HL-60 (cell line): ENCODE data around the gene AMFR.
"Not testable (repeated sequence)": the region's sequence is repeated elsewhere in the genome, so short reads cannot be mapped to it uniquely, and the experiment has no call there.

Source experiments
- DNase-seq, 2 experiments: peaks; one replicate each; pipeline ENCODE4 v3.0.0-alpha.2; 2010 to 2020; ENCODE audit warnings: low read depth in 1 of 2, low spot score in 1 of 2
- H3K27ac ChIP-seq: fragments of 250-450 bp; sonication (Bioruptor Pico); replicated peaks from 2 replicates; pipeline ENCODE4 v1.5.1; 2020; ENCODE audit warnings: mild to moderate bottlenecking, moderate library complexity
- H3K27me3 ChIP-seq: fragments of 250-450 bp; sonication (Bioruptor Pico); 2 replicates; pipeline ENCODE4 v1.5.1; 2021; ENCODE audit warnings: mild to moderate bottlenecking, moderate library complexity; ENCODE audit not compliant: insufficient read depth, poor library complexity, severe bottlenecking
- H3K4me3 ChIP-seq: replicated peaks from 2 replicates; pipeline ENCODE4 v1.5.1; 2011; ENCODE audit warnings: mild to moderate bottlenecking, control low read depth, low read length; ENCODE audit not compliant: insufficient read depth
- GABPA ChIP-seq: IDR thresholded peaks from 2 replicates; pipeline ENCODE4 v1.6.1; 2012; ENCODE audit warnings: low read depth
- POLR2AphosphoS5 ChIP-seq: IDR thresholded peaks from 2 replicates; pipeline ENCODE4 v1.6.1; 2012; ENCODE audit warnings: low read depth
- REST ChIP-seq: IDR thresholded peaks from 2 replicates; pipeline ENCODE4 v1.6.1; 2012; ENCODE audit warnings: low read depth; ENCODE audit not compliant: insufficient replicate concordance
- SPI1 ChIP-seq: IDR thresholded peaks from 2 replicates; pipeline ENCODE4 v1.6.1; 2012; ENCODE audit warnings: low read depth, mild to moderate bottlenecking, borderline replicate concordance
- TF ChIP-seq, protein P1 (sequence below): IDR thresholded peaks from one replicate; pipeline ENCODE4 v1.5.1; 2011; ENCODE audit warnings: low read length, control low read depth, inconsistent platforms; ENCODE audit not compliant: insufficient read depth

Gene AMFR

GRCh38 chr16:56400458-56400857 lies 24.9 kb downstream of the AMFR start:
- DNase-seq, result no peak
- H3K27ac ChIP-seq, result no peak overlapping the region
- no peaks in the 10 kb centered on the region for H3K27me3 ChIP-seq
- no peak overlapping the region for H3K4me3 ChIP-seq
- TF ChIP-seq POLR2AphosphoS5, result no peak
- TF ChIP-seq, protein P1, sequence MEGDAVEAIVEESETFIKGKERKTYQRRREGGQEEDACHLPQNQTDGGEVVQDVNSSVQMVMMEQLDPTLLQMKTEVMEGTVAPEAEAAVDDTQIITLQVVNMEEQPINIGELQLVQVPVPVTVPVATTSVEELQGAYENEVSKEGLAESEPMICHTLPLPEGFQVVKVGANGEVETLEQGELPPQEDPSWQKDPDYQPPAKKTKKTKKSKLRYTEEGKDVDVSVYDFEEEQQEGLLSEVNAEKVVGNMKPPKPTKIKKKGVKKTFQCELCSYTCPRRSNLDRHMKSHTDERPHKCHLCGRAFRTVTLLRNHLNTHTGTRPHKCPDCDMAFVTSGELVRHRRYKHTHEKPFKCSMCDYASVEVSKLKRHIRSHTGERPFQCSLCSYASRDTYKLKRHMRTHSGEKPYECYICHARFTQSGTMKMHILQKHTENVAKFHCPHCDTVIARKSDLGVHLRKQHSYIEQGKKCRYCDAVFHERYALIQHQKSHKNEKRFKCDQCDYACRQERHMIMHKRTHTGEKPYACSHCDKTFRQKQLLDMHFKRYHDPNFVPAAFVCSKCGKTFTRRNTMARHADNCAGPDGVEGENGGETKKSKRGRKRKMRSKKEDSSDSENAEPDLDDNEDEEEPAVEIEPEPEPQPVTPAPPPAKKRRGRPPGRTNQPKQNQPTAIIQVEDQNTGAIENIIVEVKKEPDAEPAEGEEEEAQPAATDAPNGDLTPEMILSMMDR, result no peak
- no peak for TF ChIP-seq GABPA
- no peak for TF ChIP-seq REST
- no peak for TF ChIP-seq SPI1

- TF ChIP-seq POLR2AphosphoS5 (no peak), SPI1 (no peak), GABPA (no peak), REST (no peak)
- TF ChIP-seq, protein P1, result no peak
- Histone ChIP-seq H3K4me3 (no peak overlapping the region), H3K27ac (no peak overlapping the region), H3K27me3 (no peaks in the 10 kb centered on the region)
- no peak for DNase-seq
Observed at GRCh38 chr16:56399486-56399885, 25.9 kb downstream of the AMFR start.

GRCh38 chr16:56399047-56399446 lies 26.3 kb downstream of the AMFR start:
- H3K4me3 ChIP-seq, result no peak overlapping the region
- H3K27ac ChIP-seq, result no peak overlapping the region
- no peak for TF ChIP-seq REST
- TF ChIP-seq, protein P1, result no peak
- TF ChIP-seq GABPA, result no peak
- TF ChIP-seq SPI1, result no peak
- no peak for TF ChIP-seq POLR2AphosphoS5
- no peak for DNase-seq
- H3K27me3 ChIP-seq, result no peaks in the 10 kb centered on the region

- not testable (repeated sequence) for H3K27ac ChIP-seq, DNase-seq, H3K27me3 ChIP-seq, H3K4me3 ChIP-seq
Observed at GRCh38 chr16:56396724-56397123, 28.6 kb downstream of the AMFR start.
